HG02884 (cell line): Measurements from ENCODE around the gene TCEAL1.

Experiments used
- ATAC-seq: cut with Tn5 transposase; IDR thresholded peaks from one replicate; pipeline ENCODE4 v1.9.1; 2021; ENCODE audit warnings: mild to moderate bottlenecking, moderate library complexity; ENCODE audit not compliant: unreplicated experiment

The TCEAL1 gene

GRCh38 chrX:103678199-103678993 is 49.6 kb downstream of the TCEAL1 start:
- ATAC-seq, result no peak
